Measurements from ENCODE around the gene UBE3B. TPM values are rescaled to one million over a fixed set of nuclear protein-coding genes. Genes with fewer than 3 reads are reported as not detected.
"Not testable (repeated sequence)": the region's sequence is repeated elsewhere in the genome, so short reads cannot be mapped to it uniquely, and the experiment has no call there.

UBE3B gene
- total RNA-seq, 1 experiment from 2014 or later, result 29.3 TPM

- TF ChIP-seq ZNF671 (CRISPR knock-in tag; IDR thresholded peaks at IDR 0.05) (no peak), E2F5 (CRISPR knock-in tag; IDR thresholded peaks at IDR 0.05) (no peak), NR1H2 (CRISPR knock-in tag; IDR thresholded peaks at IDR 0.05) (no peak)
Observed at GRCh38 chr12:109467978-109468676, 9.3 kb upstream of the UBE3B start (continued).

DNA sequence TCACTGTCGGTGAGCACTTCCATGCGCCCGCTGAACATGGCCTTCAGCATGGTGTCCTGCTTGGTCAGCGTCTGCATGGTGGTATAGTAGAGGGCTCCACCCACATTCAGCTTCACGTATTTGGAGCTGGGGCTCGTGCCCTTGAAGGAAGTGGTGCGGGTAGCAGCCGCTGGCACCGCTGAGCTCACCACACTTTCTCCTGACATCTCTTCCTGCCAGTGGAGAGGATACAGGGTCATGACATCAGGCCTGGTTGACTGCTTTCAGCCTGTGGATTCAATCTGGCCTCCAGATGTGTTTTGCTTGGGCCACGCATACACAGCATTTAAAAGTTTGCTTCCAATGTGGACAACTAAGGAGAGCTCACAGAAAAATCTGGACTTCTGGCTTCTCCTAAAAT lies 7.9 kb upstream of the UBE3B start:
- TF ChIP-seq HMGA2 (CRISPR knock-in tag; IDR thresholded peaks at IDR 0.05), result no peak
- TF ChIP-seq, protein P1, sequence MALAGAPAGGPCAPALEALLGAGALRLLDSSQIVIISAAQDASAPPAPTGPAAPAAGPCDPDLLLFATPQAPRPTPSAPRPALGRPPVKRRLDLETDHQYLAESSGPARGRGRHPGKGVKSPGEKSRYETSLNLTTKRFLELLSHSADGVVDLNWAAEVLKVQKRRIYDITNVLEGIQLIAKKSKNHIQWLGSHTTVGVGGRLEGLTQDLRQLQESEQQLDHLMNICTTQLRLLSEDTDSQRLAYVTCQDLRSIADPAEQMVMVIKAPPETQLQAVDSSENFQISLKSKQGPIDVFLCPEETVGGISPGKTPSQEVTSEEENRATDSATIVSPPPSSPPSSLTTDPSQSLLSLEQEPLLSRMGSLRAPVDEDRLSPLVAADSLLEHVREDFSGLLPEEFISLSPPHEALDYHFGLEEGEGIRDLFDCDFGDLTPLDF (CRISPR knock-in tag; IDR thresholded peaks at IDR 0.05), result no peak
- H3K9me3 Mint-ChIP-seq, result no peaks in the 10 kb centered on the region
- H3K4me1 Mint-ChIP-seq, result peaks cover 36% of the 10 kb centered on the region
- no peak for DNase-seq (ENCODE audit: low spot score)
- CTCF ChIA-PET, result interaction anchor here (1.0 kb wide), 2 partner anchors 37 to 41 kb away, joined by 4 read pairs; no protein-coding TSS in a partner anchor
- ATAC-seq, result no peak
- H3K4me3 Mint-ChIP-seq, result no peak overlapping the region
- POLR2A ChIA-PET, result interaction anchor here (1.1 kb wide), 1 partner anchor 12 kb away, joined by 3 read pairs; no protein-coding TSS in a partner anchor
- no peaks in the 10 kb centered on the region for H3K27me3 Mint-ChIP-seq (ENCODE audit: low read depth)
- H3K27ac Mint-ChIP-seq, result no peak overlapping the region
- H3K36me3 Mint-ChIP-seq, result peaks cover 42% of the 10 kb centered on the region

GRCh38 chr12:109473006-109473405 lies 4.4 kb upstream of the UBE3B start:
- TF ChIP-seq, protein P2, sequence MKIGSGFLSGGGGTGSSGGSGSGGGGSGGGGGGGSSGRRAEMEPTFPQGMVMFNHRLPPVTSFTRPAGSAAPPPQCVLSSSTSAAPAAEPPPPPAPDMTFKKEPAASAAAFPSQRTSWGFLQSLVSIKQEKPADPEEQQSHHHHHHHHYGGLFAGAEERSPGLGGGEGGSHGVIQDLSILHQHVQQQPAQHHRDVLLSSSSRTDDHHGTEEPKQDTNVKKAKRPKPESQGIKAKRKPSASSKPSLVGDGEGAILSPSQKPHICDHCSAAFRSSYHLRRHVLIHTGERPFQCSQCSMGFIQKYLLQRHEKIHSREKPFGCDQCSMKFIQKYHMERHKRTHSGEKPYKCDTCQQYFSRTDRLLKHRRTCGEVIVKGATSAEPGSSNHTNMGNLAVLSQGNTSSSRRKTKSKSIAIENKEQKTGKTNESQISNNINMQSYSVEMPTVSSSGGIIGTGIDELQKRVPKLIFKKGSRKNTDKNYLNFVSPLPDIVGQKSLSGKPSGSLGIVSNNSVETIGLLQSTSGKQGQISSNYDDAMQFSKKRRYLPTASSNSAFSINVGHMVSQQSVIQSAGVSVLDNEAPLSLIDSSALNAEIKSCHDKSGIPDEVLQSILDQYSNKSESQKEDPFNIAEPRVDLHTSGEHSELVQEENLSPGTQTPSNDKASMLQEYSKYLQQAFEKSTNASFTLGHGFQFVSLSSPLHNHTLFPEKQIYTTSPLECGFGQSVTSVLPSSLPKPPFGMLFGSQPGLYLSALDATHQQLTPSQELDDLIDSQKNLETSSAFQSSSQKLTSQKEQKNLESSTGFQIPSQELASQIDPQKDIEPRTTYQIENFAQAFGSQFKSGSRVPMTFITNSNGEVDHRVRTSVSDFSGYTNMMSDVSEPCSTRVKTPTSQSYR (CRISPR knock-in tag; IDR thresholded peaks at IDR 0.05), result no peak
- TF ChIP-seq NFYB (CRISPR knock-in tag; conservative IDR thresholded peaks at IDR 0.05; ENCODE audit: low read depth), result no peak
- no peak for TF ChIP-seq ZBTB43 (CRISPR knock-in tag; IDR thresholded peaks at IDR 0.05)
- no peak for TF ChIP-seq ETV6 (CRISPR knock-in tag; IDR thresholded peaks at IDR 0.05)
- TF ChIP-seq NR2C2 (CRISPR knock-in tag; IDR thresholded peaks at IDR 0.05), result no peak
- TF ChIP-seq RELA (CRISPR knock-in tag; IDR thresholded peaks at IDR 0.05; ENCODE audit: borderline replicate concordance), result no peak
- TF ChIP-seq, protein P3, sequence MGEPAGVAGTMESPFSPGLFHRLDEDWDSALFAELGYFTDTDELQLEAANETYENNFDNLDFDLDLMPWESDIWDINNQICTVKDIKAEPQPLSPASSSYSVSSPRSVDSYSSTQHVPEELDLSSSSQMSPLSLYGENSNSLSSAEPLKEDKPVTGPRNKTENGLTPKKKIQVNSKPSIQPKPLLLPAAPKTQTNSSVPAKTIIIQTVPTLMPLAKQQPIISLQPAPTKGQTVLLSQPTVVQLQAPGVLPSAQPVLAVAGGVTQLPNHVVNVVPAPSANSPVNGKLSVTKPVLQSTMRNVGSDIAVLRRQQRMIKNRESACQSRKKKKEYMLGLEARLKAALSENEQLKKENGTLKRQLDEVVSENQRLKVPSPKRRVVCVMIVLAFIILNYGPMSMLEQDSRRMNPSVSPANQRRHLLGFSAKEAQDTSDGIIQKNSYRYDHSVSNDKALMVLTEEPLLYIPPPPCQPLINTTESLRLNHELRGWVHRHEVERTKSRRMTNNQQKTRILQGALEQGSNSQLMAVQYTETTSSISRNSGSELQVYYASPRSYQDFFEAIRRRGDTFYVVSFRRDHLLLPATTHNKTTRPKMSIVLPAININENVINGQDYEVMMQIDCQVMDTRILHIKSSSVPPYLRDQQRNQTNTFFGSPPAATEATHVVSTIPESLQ (CRISPR knock-in tag; IDR thresholded peaks at IDR 0.05), result no peak
- TF ChIP-seq, protein P4, sequence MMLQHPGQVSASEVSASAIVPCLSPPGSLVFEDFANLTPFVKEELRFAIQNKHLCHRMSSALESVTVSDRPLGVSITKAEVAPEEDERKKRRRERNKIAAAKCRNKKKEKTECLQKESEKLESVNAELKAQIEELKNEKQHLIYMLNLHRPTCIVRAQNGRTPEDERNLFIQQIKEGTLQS (CRISPR knock-in tag; conservative IDR thresholded peaks at IDR 0.05), result no peak
- TF ChIP-seq FOXJ3 (CRISPR knock-in tag; IDR thresholded peaks at IDR 0.05; ENCODE audit: borderline replicate concordance), result no peak
- peaks cover 33% of the 10 kb centered on the region for H3K4me1 Mint-ChIP-seq
- H3K27me3 Mint-ChIP-seq (ENCODE audit: low read depth), result no peaks in the 10 kb centered on the region
- ATAC-seq (no peak), DNase-seq (ENCODE audit: low spot score) (no peak)
- H3K4me3 Mint-ChIP-seq, result no peak overlapping the region
- ChIA-PET CTCF (interaction anchor here (1.0 to 6.7 kb wide), 3 partner anchors 39 to 209 kb away, joined by 3 to 44 read pairs (median 4); no protein-coding TSS in a partner anchor), POLR2A (interaction anchor here (1.8 kb wide), 1 partner anchor 10 kb away, joined by 4 read pairs; no protein-coding TSS in a partner anchor)
- no peak overlapping the region for H3K27ac Mint-ChIP-seq
- H3K36me3 Mint-ChIP-seq, result peaks cover 22% of the 10 kb centered on the region
- no peaks in the 10 kb centered on the region for H3K9me3 Mint-ChIP-seq

GRCh38 chr12:109473526-109474270 lies 3.7 kb upstream of the UBE3B start:
- not testable (repeated sequence) for H3K4me3 Mint-ChIP-seq
- peaks cover 29% of the 10 kb centered on the region for H3K4me1 Mint-ChIP-seq

More at GRCh38 chr12:109473526-109474270, 3.7 kb upstream of the UBE3B start:
- DNase-seq (ENCODE audit: low spot score); H3K9me3 Mint-ChIP-seq; ATAC-seq; H3K27me3 Mint-ChIP-seq (ENCODE audit: low read depth); H3K27ac Mint-ChIP-seq: not testable (repeated sequence)
- CTCF ChIA-PET, result interaction anchor here (1.0 to 6.7 kb wide), 4 partner anchors 40 to 301 kb away, joined by 3 to 44 read pairs (median 4); no protein-coding TSS in a partner anchor
- POLR2A ChIA-PET, result interaction anchor here (1.8 kb wide), 1 partner anchor 11 kb away, joined by 4 read pairs; no protein-coding TSS in a partner anchor
- H3K36me3 Mint-ChIP-seq, result peaks cover 17% of the 10 kb centered on the region
